NOMO-1 (cell line): ENCODE data around the gene CYB561D1.

Source experiments
- DNase-seq, 2 experiments: peaks; one replicate each; lab custom pipeline; 2025; ENCODE audit not compliant: unreplicated experiment in 2 of 2; lab: John Stamatoyannopoulos, UW

The CYB561D1 gene

DNA sequence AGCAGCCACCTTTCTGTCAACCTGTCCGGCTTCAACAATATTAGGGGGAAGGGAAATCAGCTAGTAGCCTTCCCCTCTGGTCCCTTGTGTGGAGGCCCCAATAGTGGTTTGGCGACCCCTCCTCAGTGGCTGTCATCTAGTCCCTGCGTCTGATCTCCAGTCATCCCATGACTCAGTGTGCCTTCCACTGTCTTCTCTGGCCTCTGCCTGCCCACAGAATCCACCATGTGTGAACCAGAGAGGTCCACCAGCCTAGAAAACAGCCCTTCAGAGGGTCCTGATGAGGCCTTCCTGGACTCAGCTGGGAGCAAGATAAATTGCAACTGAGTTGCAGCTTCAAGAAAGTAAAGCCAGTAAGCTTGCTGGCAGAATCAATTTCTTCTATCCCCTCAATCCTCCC is 14.0 kb upstream of the CYB561D1 start:
- no peak for DNase-seq

DNA sequence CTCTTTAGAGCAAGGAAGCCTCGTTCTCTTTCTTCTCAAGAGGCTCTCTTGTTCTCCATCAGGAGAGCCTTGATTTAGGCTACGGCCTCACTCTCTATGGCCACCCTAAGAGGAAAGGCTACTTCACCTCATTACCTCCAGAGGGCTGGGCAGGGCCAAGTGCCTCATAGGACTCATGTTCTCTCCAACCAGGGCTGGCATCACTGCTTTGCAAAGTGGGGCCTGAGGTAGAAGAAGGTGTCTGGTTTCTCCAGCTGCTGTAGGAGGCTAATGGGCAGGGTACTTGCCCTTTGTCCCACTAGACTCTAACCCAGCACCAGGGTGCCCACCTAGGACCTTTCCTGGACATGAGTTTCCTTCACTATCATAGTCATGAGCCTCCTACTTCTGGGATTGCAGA is 12.2 kb upstream of the CYB561D1 start:
- DNase-seq = no peak

DNA sequence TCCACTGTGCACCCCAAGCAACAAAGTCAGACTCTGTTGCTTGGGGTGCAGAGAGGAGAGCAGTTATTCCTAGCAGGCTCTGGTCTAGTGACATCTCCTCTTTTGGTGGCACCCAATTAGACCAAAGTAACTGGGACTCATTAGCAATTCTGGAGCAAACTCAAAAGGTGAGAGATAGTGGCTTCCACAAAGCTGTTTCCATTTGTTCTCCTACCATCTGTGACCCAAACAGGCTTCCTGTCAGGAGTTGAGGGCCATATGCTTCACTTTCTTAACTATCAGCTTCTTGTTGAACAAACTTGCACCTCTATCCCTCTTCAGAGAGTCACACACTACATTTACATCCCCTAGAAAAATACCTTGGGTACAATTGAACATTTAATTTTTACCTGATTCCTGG is 11.7 kb upstream of the CYB561D1 start:
- DNase-seq = no peak

GRCh38 chr1:109482791-109483671 is 10.9 kb upstream of the CYB561D1 start:
- peak in 1 of 2 experiments; percentile 27 for DNase-seq

DNA sequence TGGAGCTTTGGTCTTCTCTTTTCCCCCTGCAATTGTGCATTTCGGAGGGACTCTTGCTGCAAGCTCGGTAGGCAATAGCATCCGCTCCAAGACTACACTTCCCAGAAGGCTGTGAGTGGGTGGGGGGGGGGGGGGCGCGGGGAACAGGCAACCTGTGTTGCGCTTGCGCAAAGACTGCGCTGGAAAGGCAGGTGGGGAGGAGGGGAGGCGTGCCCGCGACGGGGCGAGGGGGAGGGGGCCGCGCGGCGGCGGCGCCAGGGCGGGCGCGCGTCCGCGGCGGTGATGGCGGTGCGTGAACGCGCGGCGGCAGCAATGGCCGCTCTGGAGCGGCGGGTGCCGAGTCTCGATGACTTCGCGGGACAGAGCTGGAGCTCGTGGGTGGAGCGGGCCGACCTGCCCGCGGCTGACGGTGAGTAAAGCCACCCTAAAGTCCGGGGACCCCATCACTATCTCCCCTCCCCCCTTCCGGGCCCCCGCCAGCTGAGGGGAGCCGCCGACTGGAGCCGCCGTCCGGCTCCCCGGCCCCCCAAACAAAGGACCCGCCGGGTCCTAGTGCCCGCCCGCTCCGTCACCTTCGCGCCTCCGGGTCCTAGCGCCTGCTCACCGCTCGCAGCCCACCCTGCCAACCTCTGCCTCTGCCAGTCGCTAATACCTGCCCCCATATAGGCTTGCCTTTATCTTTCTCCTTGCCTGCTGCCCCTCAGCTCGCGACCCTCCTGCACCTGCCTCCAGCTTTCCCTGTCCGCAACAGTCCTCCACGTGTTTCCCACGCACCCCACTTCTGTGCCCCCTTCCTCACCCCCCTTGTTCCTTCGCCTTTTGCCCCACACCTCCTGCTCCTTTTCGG is 10.0 kb upstream of the CYB561D1 start, which contains the start of gene ATXN7L2:
TSS of gene ATXN7L2 (plus strand) at position 234 of the 847 bp plus-strand sequence. CDS start at position 283, 49 bp downstream.
- DNase-seq = peak; percentile 81 to 90

DNA sequence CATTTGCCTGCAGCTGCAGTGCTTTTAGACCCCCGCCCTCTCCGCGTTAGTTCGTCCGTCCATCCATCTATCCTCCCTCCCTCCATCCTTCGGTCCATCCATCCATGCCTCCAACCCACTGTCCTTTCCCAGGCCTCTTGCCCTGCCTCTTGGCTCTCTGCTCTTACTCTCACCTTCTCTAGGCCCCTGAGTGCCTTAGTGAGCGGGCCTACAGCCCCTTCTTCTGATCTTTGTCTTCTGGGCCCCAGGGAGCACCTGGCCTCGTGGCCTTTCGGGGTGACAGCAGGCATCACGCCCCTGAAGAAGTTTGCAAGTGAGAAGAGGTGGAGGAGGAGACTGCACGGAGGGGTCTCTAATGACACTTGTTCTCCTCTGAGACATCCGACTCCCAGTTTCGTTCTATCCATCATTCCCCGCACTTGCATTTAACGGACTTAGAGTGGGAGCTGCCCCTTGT is 9.3 kb upstream of the CYB561D1 start:
- DNase-seq = no peak

DNA sequence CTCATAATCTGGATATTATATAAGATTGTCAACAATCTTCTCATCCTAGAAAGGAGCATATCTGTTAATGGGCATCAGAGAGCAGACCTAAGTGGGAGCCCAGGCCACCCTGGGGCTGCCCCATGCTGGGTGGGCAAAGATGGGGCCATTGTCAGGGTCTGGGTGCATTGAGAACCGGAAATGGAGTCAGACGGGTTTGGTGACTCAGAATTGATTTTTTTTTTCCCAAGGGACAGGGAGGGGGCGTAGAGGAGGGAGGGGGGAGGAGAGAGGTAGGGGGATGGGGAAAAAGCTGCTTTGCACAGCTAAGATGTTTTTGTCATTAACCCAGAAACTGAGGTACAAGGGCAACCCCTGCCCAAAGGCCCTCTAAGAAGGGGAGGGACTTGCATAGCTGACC is 8.9 kb upstream of the CYB561D1 start:
- no peak for DNase-seq

GRCh38 chr1:109487261-109487660 is 6.6 kb upstream of the CYB561D1 start:
- DNase-seq = no peak

DNA sequence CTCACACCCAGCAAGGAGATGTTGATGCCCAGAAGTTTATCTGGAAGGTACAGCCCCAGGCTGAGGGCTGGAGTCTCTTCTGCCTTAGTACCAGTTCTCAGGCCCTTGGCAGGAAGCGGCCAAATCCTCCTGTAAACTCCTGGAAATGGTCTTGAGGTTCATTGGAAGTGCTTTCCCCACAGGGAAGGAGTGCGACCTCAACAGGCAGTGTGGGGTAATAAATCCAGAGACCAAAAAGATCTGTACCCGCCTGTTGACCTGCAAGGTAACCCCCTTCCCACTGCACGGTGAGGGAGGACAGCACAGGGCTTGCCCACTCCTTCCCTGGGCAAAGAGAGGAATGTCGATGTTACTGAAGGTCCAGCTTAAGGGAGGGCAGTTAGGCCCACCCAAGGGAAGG is 5.7 kb upstream of the CYB561D1 start:
- no peak for DNase-seq

- DNase-seq = no peak
Measured at GRCh38 chr1:109488696-109489095, 5.2 kb upstream of the CYB561D1 start.

DNA sequence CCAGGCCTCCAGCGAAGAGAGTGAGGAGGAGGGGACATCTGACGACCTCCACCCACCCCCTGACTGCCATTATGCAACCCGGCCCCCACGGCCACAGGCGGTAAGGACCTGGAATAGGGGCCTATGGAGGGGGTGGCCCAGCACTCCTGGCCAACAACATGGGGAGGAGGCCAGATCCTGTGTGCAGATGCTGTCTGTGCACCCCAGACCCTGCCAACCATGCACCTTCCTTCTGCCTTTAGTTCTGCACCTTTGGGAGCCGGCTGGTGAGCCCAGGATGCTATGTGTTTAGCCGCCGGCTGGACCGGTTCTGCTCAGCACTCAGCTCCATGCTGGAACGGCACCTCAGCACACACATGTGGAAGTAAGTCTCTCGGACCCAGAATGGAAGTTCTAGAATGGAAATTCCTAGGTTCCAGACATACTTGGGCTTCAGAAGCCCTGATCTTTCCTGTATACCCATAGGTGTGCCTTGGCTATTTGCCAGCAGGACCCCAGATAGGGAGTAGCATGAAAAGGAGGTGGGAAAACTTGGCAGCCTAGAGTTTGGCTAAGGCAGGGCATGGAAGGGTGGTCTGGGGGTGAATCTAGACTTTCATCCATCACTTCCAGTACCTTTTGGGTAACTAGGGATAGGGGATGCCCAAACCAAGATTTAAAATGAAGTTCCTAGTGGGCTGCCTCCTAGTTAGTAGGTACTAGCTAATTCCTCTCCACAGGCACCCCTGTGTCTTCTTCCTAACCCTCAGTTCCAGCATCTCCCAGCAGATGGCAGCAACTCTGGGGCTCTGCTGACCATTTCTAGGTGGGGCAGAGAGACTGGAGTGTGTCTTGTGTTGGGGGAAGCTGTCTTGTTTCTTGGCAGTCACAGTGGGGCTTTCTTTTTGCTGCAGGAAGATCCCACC is 3.6 kb upstream of the CYB561D1 start:
- peak; percentile 46 to 62 for DNase-seq

GRCh38 chr1:109490934-109491302 is 3.0 kb upstream of the CYB561D1 start:
- no peak for DNase-seq

GRCh38 chr1:109491372-109491771 is 2.5 kb upstream of the CYB561D1 start:
- DNase-seq = no peak

DNA sequence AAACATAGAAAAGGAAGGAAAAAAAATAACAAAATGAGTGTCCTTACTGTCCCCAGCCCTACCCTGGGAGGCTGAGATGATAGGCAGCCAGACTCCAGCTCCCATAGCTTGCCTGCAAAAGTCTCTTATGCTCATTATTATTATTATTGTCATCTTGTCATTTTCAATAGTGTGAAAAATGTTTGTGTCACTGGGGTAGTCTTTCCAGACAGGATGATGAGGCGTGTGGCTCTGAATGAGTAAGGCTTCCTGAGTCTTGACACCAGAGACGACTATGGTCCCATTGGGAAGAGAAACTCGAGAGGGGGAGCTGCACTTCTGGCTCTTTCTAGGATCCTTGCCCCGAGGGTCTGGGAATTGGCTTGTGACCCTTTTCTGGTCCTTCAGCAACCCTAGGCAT is 1.1 kb upstream of the CYB561D1 start:
- DNase-seq = no peak

DNA sequence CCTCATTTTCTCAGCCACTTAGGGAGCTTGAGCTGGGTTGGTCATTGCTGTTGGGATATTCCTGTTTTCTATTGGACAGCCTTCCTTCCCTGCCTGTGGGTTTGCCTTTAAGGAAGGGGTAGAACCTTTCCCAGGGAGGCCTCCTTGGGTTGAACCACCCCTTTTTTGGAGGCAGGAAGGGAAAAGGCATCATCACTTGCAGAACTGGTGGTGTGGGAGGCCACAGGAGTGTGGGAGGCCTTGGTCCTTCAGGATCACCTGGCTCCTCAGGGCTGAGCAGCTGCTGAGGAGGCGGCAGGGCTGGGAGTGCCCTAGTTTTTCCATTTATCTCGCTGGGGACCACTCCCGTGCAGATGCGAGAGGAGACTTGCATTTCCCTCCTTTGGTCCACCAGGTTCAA is 667 bp upstream of the CYB561D1 start:
- DNase-seq = no peak

DNA sequence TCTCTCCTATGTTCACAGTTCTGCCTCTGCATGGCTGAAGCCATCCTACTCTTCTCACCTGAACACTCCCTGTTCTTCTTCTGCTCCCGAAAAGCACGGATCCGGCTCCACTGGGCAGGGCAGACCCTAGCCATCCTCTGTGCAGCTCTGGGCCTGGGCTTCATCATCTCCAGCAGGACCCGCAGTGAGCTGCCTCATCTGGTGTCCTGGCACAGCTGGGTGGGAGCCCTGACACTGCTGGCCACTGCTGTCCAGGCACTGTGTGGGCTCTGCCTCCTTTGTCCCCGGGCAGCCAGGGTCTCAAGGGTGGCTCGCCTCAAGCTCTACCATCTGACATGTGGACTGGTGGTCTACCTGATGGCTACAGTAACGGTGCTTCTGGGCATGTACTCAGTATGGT is 1.8 kb downstream of the CYB561D1 start:
- no peak for DNase-seq

DNA sequence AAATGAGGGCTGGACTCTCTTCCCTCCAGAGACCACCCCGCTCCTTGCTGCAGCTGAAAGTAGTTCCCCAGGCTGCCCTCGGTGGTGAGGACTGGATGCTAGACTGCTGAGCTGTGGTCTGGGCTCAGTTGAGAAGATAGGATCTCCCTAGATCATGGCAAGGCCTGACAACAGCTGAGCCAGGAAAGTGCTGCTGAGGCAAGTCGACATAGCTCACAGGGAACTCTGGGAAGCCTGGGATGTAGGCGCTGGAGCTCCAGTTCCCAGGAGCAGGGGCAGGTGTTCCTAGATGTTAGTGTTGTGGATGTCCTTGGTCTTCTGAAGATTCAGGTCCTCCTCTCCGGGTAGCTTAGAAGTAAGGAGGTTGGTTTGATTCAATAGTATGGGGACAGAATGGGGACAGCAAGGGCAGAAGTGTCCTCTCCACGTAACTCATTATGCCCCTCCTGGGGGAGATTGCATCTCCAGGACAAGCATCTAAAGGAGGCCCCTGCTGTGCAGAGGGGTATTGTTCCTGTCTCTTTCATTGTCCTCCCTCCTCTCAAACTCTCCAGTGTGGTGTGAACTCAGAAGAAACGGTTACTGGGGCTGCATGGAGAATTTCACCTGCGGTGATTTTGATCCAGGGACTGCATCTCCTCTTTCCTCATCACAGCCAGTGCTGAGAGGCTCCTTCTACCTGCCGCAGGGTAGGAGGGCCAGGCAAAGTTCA is 3.7 kb downstream of the CYB561D1 start:
- no peak for DNase-seq

DNA sequence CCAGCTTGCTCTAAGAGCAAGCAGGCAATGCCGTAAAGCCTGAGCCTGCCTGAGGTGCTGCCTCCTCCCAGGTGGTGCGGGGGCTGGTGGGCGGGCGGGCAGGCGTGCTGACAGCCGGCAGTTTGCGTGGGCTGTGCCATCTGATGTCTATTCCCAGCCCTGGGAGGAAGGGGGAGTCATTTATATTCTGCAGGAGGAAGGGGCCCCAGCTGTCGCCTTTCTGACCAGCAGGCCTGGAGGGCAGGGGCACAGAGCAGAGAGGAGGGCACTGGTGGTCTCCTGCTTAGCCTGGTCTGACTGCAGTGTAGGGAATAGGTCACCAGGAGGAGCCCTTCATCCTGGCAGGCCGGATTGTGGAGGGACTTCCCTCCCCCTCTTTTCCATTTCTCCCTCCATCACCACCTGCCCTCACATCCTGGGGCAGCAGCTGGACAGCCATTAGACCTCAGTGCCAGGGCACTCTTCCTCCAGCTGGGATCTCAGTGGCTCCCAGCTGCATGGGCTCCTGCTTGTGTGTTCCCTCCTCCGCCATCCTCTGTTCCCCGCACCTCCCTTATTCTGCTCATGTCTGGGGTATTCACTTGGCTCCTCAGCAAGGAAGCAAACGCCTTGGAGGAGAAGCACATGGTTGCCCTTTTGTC is 4.4 kb downstream of the CYB561D1 start:
- DNase-seq = no peak

GRCh38 chr1:109499081-109499480 is 5.2 kb downstream of the CYB561D1 start:
- no peak for DNase-seq
